NCI-H524 treated with DMSO at 0.1 percent for 48 hours (cell line): Measurements from ENCODE around the gene OSBPL10.
"Not testable (repeated sequence)": the region's sequence is repeated elsewhere in the genome, so short reads cannot be mapped to it uniquely, and the experiment has no call there.

Experiments
- DNase-seq: peaks from one replicate; lab custom pipeline; 2025; lab: John Stamatoyannopoulos, UW

The OSBPL10 gene

DNA sequence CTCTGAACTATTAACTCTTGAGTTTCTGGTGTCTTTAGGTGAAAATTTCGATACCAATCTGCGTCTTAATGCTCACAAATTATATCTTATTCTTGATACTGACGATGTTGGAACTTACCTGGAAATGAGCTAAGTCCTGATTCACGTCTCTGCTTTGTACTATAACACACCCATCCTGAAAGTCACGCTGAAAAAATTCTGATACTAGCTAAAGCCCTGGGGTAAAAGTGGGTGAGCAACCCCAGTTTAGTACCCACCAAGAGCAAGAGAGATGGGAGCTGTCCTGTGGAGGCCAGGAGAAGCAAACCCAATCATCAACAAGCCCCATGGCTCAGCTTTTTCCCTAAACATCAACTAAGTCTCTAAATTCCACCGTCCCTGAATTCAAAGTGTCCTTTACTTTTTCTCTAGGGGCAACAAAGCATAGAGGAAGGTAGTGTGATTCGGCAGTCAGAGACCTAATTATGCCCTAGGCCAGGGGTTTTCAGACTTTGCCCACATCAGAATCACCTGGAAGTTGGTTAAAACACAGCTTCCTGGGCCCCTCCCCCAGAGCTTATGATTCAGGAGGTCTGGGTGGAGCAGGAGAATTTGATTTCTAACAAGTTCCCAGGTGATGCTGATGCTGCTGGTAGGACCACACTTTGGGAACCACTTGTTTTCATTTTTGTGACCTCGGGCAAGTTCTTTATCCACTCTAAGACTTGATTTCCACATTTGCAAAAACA is 90.2 kb downstream of the OSBPL10 start:
- no peak for DNase-seq

DNA sequence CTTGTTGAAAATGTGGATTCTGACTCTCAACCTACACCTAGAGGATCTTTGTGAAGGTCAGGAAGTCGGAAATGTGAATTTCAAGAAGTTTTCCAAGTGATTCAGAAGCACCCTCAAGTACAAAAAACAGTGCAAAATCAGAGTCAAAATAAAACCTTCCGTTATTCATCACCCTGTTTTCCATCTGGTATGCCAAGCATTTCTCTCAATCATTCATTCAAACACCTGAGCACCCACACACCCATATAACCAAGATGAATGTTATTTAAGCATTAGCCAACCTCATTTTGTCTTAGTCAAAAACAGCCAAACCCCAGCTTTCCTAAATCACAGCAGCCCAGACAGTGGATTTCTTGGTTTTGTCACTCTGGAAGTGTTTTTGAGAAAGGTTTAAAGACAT is 91.1 kb downstream of the OSBPL10 start:
- DNase-seq, result no peak

DNA sequence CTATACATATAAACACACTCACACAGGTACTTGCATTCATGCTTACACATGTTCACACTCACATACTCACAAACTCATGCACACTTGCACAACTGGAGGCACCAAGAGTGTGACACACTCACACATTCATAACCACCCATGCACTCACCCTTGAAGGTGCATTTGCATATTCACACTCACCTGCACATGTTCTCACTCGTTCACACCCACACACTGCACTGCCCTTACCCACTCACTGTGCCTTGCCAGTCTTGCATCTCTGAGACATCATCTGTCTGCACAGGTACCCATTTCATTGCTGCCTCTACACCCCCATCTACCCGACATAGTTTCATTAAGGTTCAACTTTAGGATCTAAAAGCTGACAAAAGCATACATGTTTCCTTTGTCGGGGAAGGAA is 95.8 kb downstream of the OSBPL10 start:
- no peak for DNase-seq

DNA sequence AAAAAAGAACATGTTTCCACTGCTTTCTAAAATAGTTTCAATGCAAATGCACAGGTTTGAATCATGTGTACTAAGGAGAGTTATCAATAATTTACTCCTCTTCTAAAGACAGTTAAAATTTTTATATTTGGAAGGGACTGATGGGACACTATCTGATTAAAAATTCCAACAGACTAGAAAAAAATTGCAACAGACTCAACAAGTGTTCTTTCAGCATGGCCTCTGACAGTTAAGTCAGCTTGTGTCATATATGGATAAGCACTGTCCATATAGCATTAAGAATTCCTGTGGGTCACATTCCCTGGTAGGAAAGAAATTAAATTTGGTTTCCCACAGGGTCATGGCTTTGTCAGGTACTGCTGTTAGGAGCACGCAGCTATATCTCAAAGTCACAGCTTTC is 96.8 kb downstream of the OSBPL10 start:
- no peak for DNase-seq

DNA sequence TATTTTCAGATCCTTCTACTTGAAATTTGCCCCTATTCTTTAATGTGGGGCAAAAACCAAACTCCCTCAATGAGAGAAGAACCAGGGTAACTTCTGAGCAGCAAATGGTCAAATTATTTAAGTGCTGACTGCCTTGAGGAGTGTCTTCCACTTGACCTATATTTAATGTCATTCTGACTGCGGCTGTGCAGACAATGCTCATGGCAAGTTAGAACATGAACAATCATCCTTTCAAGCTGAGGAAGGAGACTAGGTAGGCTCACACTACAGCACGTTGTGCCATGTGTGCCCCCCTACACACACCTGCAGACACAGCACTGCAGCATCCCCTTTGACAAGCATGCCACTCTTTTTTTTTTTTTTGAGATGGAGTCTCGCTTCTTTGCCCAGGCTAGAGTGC is 98.2 kb downstream of the OSBPL10 start:
- DNase-seq, result no peak

DNA sequence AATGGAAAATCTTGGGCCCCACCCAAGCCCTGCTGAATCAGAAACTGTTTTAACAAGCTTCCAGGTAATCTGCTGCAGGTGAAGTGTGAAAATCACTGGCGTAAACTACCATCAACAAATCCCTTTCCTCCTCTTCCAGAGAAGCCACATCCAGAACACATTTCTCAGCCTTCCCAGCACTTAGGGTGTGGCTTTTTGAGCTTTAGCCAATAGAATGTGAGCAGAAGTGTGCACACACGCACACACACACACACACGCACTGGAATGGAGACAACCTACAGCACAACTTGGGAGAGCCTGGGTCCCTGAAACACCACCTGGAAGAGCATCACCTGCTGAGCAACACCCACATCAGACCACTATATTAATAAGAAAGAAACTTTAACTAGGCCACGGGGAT is 98.6 kb downstream of the OSBPL10 start:
- DNase-seq, result no peak

DNA sequence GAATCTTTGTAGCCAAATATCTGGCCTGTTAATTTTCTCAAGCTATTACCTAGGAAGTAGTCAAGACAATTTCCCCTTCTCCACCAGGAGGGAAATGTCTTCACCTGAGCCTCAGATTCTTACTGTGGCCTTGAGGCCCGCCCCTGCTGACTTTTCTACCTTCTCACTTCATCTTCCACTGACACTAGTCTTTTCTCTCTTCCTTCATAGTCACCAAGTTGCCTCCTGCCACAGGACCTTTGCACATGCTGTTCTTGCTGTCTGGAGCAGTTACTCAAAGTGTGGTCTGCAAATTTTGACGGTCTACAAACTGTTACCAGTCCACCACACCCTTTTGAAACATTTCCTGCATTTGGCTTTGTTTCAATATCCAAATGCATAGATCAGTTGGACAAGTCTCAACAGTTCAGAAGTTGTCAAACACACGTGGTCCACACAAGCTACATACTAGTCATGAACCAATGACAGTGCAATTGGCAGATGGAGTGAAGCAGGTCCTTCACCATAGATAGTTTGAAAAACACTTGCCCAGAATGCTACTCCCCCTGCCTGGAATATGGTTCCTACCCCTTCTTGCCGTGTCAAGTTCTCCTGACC is 100.5 kb downstream of the OSBPL10 start:
- DNase-seq, result no peak

DNA sequence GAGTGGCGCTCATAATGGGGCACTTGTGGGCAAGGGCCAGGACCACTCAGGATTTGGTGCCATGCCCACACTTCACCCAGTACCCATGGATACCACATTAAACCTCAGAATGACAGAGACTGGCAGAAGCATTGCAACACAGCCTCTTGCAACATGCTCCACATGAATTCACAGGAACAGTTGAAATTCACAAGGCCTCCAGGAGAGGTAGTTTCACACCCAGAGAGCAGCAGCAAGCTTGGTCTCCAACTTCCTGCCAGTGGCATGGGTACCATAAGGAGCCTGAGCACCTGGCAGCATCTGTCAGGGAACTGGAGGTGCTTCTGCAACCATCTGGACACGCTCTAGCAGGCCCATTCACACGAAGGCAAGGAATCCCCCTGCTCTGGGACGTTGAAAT is 101.0 kb downstream of the OSBPL10 start:
- peak; percentile 50 for DNase-seq

DNA sequence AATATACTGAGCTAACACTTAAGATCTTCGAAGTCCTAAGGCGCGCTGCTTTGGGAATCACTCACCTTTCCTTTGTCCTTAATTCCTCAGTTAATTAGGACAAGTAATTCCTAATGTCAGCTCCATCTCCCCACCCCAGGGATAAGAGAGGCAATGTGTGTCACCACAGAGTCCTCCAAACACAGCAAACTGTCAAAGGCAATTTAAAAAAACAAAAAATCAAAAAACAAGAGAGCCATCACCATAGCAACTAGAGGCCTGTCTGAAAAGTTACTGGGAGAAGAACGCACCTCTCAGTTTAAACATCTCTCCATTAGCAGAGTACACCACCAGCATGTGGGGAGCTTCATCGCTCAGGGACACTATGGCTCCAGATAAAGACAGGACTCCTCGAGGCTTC is 101.7 kb downstream of the OSBPL10 start:
- DNase-seq, result no peak

DNA sequence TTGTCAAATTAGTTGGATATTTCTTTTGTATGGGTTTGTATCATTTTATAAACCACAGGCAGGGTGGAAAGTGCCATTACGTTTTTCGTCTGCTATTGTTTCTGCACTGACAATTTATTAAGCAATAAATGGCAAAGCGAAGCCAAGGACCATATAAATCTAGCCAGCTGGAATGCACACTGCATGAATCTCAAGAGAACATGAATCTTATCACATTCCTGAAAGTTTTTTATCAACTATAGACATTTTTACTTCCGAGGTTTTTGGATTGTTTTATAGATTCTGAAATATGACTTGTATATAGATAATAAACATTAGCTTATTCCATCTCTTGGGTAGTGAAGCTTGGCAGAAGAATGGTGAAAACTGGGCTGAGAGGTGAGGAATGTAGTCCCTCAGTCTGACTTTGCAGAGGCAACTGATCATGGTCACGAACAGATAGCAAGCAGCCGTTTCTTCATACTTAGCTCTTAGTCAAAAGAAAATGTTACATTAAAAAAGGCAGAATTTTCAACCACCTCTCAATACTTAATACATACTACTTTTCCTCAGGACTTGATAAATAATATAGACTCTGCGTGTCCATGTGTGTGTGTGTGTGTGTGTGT is 102.7 kb downstream of the OSBPL10 start:
- no peak for DNase-seq

DNA sequence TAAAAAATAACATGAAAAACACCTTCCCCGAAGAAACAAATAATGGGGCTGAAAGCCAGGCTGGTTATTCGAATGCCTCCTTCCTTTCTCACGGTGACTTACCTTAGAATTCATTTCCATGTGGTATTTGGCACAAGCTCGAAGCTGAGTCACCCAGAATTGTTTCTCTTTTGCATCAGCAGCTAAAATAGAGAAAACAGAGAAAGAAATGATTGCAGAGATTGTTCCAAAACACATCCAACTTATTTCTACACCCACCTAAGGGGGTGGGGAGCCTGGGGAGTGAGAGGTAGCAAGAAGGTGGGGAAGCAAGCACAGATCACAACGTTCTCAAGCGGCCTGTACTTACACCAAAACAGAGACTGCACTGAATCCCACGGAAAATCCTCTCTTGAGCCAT is 104.7 kb downstream of the OSBPL10 start:
- DNase-seq, result no peak

DNA sequence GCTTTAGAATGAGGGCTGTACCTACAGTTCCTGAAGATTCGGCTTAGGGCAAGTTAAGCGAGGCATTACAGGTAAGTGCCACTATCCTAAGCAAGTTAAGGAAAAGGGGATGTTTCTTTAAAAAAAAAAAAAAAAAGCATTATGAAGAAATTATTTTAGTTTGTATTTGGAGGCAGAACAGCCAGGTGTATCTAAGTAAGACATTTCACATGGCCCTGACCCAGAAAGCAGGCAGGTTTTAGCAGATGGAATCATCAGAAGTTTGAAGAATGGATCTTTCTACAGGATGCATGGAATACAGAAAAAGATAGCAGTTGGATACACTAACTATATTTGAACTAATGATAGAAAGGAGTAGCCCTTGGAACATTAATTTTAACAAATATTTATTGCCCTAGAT is 105.6 kb downstream of the OSBPL10 start:
- no peak for DNase-seq

DNA sequence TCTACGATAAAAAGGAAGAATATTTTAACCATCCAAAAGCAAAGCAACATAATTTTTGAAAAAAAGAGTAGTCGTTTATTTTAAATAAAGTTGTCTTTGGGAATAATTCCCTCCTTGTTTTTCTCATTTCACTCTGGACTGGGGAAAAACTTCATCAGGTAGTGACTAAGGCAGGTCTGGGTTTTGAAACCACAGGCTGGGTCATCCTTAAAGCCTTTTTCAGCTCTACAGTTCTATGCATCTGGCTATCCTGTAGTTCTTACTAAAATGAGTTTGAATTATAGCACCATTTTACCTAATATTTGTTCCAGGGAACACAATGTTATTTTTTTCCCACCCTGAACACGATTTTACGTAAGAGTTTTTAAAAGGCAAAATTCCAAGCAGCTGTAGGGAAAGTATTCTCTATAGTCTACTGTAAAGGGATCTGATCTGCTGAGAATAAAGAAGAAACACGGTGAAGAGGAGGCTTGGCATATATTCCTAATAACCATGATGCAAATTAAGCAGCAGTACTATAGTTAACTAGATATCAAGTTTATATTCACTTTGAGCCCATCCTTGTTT is 107.7 kb downstream of the OSBPL10 start:
- DNase-seq, result no peak

DNA sequence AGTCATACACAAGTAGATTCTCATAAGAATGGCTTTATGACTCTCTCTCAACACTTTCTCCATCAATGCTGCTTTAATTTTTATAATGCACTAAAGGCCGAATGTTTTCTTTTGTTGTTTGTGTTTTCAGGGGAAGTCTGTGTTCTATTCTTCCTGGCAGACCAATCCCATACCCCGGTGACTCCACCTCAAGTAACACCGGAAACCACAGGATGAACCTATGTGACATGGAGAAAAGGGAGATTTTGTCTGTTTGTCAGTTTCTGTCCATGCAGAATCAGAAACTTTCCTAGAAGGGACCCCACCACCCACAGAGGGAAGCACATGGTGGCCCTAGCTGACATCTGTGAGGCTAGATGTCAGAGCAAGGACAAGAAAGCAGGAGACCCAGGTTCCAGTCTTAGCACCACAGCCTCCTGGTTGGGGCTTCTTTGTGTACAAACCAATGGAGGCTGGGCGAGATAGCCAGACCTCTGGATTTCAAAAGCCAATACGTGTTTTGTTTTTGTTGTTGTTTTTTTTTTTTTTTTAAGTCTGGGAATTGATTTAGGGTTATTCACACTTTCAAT is 109.0 kb downstream of the OSBPL10 start:
- no peak for DNase-seq

DNA sequence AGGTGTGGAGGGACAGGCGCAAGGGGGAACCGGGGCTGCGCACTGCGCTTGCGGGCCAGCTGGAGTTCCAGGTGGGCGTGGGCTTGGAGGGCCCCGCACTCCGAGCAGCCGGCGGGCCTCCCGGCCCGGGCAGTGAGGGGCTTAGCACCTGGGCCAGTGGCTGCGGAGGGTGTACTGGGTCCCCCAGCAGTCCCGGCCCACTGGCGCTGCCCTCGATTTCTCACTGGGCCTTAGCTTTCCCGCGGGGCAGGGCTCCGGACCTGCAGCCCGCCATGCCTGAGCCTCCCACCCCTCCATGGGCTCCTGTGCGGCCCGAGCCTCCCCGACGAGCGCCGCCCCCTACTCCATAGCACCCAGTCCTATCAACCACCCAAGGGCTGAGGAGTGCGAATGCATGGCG is 111.0 kb downstream of the OSBPL10 start:
- not testable (repeated sequence) for DNase-seq

DNA sequence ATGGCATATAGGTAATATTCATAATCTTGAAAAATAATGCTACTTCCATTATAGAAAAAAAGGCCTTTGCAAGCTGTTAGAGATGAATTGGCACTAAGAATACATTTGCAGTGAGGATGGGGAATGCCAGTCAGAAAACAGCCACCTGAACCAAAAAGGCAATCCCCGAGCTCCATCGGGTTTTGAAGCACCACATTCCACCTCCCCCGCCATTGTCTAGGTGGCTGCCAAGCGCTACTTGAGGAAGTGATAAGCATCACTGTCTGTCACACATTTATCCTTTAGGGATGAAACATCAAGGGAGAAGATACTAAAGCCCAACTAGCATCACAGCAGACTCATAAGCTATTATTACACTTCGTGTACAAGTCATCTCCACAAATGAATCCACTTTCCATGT is 112.8 kb downstream of the OSBPL10 start:
- no peak for DNase-seq

DNA sequence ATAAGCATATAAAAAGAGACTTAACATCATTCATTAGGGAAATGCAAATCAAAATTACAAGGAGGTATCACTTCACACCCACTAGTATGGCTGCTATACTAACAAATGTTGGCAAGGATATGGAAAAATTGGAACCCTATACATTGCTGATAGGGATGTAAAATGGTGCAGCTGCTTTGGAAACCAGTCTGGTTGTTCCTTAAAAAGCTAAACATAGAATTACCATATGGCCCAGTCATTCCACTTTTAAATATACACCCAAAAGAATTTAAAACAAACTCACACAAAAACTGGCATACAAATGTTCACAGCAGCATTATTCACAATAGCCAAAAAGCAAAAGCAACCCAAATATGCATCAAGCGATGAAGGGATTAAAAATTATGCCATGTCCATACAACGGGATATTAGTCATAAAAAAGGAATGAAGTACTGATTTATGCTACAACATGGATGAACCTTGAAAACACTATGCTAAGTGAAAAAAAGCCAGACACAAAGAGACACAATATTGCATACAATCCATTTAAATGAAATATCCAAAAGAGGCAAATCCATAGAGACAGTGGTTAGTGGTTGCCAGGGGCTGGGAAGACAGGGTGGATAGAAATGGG is 118.3 kb downstream of the OSBPL10 start:
- no peak for DNase-seq

DNA sequence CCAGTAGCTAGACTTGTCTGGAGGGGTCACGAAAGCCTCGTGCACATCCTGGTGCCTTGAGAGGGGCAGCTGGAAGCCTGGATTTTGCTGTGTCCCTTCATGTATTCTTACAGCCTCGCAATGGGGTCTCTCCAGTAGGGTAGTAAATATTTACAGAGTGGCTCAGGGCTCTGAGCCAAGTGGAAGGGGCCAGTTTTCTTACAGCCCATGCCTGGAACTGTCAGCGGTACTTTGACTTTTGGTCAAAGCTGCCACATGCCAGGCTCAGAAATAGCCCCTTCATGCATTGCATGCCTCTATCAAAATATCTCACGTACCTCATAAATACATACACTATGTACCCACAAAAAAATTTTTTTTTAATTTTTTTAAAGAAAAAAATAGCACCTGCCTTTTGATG is 119.2 kb downstream of the OSBPL10 start:
- no peak for DNase-seq

DNA sequence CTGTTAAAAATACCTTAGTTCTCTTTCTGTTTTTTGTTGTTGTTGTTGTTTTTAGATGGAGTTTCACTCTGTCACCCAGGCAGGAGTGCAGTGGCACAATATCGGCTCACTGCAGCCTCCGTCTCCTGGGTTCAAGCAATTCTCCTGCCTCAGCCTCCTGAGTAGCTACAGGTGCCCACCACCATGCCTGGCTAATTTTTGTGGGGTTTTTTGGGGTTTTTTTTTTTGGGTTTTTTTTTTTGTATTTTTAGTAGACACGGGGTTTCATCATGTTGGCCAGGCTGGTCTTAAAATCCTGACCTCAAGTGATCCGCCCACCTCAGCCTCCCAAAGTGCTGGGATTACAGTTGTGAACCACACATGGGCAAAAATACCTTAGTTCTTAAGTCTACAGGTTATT is 120.4 kb downstream of the OSBPL10 start:
- not testable (repeated sequence) for DNase-seq

DNA sequence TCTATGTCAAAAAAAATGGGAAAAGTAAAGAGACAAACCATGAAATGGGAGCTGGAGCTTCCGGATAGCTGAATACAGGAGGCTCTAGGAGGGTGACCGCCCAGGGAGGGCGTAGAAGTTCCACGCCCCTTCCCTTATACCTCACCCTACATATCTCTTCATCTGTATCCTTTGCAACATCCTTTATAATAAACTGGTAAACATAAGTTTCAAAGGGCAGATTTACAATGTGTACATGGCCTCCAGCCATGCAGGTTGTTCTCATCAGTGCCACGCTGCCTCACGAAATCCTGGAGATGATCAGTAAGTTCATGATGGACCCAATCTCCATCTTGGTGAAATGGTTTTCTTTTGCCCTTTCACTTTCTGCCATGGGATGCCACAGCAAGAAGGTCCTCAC is 121.8 kb downstream of the OSBPL10 start:
- no peak for DNase-seq

DNA sequence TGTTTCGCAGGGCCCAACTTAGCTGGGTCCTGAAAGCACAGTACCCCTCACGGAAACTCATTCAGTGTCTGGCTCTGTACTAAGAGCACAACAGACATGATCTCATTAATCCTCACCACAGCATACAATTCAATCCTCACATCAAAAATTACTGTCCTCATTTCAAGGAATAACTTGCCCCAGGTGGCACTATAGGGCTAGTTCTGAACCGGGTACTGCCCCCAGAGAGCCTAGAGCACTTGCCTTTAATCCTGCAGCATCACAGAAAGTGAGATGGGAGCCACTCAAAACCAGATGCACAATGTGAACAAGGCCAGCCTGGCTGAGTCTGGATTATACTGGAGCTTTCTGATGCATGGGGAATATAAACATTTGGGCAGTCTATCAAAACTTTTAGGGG is 122.6 kb downstream of the OSBPL10 start:
- DNase-seq, result peak; percentile 30

DNA sequence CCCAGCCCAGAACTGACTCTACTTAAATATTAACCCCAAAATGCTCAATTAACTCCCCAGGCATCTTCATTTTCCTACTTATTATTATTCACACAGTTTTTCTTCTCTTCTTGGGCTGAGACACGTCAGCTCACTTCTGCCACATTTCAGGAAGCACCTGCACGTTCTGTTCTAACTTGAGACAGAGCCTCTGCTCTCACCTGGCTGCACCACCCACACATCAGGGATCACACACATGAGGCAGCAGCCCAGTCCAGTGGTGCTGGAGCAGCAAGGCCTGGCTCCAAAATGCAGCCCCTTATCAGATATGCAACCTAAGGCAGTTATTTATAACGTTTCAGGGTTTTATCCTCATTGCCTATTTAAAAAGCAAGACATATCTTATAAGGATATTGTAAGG is 127.5 kb downstream of the OSBPL10 start:
- DNase-seq, result no peak

DNA sequence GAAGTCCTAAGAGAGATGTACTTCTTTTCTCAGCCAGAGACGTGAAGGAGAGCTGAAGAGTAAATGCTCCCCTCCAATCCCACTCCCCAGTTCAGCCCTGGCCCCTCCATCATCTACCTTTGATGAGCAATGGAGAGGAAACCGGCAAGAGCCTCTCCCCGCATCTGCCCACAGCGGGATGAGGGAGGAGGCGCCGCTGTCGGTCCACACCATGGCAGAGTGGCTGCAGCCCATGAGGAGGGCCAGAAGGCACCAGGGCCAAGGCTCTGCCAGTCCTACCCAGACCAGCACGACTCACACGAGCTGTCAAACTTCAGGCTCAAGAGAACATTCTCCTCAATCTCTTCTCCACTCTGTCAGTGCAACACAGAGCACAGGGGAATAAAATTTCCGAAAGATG is 129.8 kb downstream of the OSBPL10 start:
- DNase-seq, result no peak
